ENCODE results near the gene APOL4.
"Not testable (repeated sequence)": the region's sequence is repeated elsewhere in the genome, so short reads cannot be mapped to it uniquely, and the experiment has no call there.

APOL4 gene

GRCh38 chr22:36211237-36211861 lies 9.7 kb upstream of the APOL4 start:
- no peaks in the 10 kb centered on the region for H3K27me3 ChIP-seq (ENCODE audit: insufficient read depth, poor library complexity, severe bottlenecking)
- H3K27ac ChIP-seq (replicated peaks) = peak overlapping the region; percentile 55
- TF ChIP-seq POLR2AphosphoS5 (IDR thresholded peaks at IDR 0.05; ENCODE audit: low read depth) = peak; percentile 66
- TF ChIP-seq CTCF (IDR thresholded peaks at IDR 0.05; ENCODE audit: insufficient read depth, low read length) = no peak
- no peak for TF ChIP-seq GABPA (IDR thresholded peaks at IDR 0.05; ENCODE audit: low read depth)
- TF ChIP-seq SPI1 (IDR thresholded peaks at IDR 0.05; ENCODE audit: borderline replicate concordance, low read depth) = peak; percentile 83; the same call in 1 of the 2 replicates
- no peak for TF ChIP-seq REST (IDR thresholded peaks at IDR 0.05; ENCODE audit: insufficient replicate concordance, low read depth)
- peak; percentile 49 to 91 for DNase-seq (ENCODE audit: low read depth in 1 of 2, low spot score in 1 of 2)
- H3K4me3 ChIP-seq (replicated peaks; ENCODE audit: insufficient read depth, low read length) = no peak overlapping the region

- no peak for DNase-seq (ENCODE audit: low read depth in 1 of 2, low spot score in 1 of 2)
- Histone ChIP-seq H3K4me3 (replicated peaks; ENCODE audit: insufficient read depth, low read length) (no peak overlapping the region), H3K27ac (replicated peaks) (peak overlapping the region; percentile 55), H3K27me3 (ENCODE audit: insufficient read depth, poor library complexity, severe bottlenecking) (no peaks in the 10 kb centered on the region)
- TF ChIP-seq REST (IDR thresholded peaks at IDR 0.05; ENCODE audit: insufficient replicate concordance, low read depth) = no peak
- TF ChIP-seq GABPA (IDR thresholded peaks at IDR 0.05; ENCODE audit: low read depth) = no peak
Observed at GRCh38 chr22:36210224-36210623, 8.6 kb upstream of the APOL4 start.

- H3K27me3 ChIP-seq (ENCODE audit: insufficient read depth, poor library complexity, severe bottlenecking) = not testable (repeated sequence)
Observed at GRCh38 chr22:36209488-36209908, 7.9 kb upstream of the APOL4 start.

GRCh38 chr22:36208914-36209313 lies 7.3 kb upstream of the APOL4 start:
- Histone ChIP-seq H3K27ac (replicated peaks) (no peak overlapping the region), H3K4me3 (replicated peaks; ENCODE audit: insufficient read depth, low read length) (no peak overlapping the region)
- TF ChIP-seq REST (IDR thresholded peaks at IDR 0.05; ENCODE audit: insufficient replicate concordance, low read depth) (no peak), CTCF (IDR thresholded peaks at IDR 0.05; ENCODE audit: insufficient read depth, low read length) (no peak), POLR2AphosphoS5 (IDR thresholded peaks at IDR 0.05; ENCODE audit: low read depth) (no peak), GABPA (IDR thresholded peaks at IDR 0.05; ENCODE audit: low read depth) (no peak), SPI1 (IDR thresholded peaks at IDR 0.05; ENCODE audit: borderline replicate concordance, low read depth) (no peak)

More at GRCh38 chr22:36209488-36209908, 7.9 kb upstream of the APOL4 start:
- not testable (repeated sequence) for H3K4me3 ChIP-seq (replicated peaks; ENCODE audit: insufficient read depth, low read length); H3K27ac ChIP-seq (replicated peaks)
- peak in 1 of 2 experiments; percentile 24 for DNase-seq (ENCODE audit: low read depth in 1 of 2, low spot score in 1 of 2)

More at GRCh38 chr22:36208914-36209313, 7.3 kb upstream of the APOL4 start:
- H3K27me3 ChIP-seq (ENCODE audit: insufficient read depth, poor library complexity, severe bottlenecking) = no peaks in the 10 kb centered on the region
- DNase-seq (ENCODE audit: low read depth in 1 of 2, low spot score in 1 of 2) = no peak

Measured in HL-60 (cell line).